ENCODE results near the gene KCNV2.

Gene KCNV2

GRCh38 chr9:2778816-2779215 lies 61.5 kb downstream of the KCNV2 start:
- no peak for TF ChIP-seq CTCF (IDR thresholded peaks at IDR 0.05; ENCODE audit: control insufficient read depth, extremely low read depth, insufficient read depth)
- DNase-seq (ENCODE audit: low read depth) = no peak
- H3K4me3 ChIP-seq (ENCODE audit: low read depth, low read length) = no peak overlapping the region
